HG03378 (cell line): ENCODE results near the gene MYD88.

Source experiments
- ATAC-seq: cut with Tn5 transposase; IDR thresholded peaks from one replicate; pipeline ENCODE4 v1.9.1; 2021; ENCODE audit warnings: mild to moderate bottlenecking, moderate library complexity; ENCODE audit not compliant: unreplicated experiment

Gene MYD88

DNA sequence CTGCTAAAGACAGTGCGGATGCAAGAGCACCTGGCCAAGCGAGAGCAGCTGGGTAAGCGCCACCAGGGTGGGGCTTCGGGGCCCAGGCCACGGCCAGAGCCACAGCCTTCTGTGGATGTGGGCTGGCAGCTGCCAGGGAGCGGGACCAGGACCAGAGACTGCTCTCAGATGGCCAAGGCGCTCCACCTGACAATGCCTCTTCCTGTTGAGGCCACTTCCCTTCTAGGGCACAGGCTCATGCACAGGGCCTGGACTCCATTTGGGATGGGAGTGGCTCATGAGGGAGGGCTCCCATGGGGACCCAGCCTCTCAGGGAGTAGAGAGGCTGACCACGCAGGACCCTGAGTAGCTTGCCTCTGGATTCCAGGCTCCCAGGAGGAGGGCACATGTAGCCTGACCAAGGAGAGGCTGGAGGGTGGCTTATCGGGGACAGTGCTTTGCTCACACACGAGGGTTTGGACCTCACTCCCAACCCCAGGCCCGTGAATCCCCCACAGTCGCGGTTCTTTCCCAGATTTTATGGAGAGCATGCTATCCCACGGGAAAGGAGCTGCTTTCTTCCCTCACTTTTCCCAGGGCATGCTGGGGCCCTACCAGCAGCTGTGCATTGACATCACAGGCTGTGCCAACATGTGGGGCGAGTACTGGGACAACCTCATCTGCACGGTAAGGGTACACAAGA lies 26.6 kb upstream of the MYD88 start:
- ATAC-seq = no peak

DNA sequence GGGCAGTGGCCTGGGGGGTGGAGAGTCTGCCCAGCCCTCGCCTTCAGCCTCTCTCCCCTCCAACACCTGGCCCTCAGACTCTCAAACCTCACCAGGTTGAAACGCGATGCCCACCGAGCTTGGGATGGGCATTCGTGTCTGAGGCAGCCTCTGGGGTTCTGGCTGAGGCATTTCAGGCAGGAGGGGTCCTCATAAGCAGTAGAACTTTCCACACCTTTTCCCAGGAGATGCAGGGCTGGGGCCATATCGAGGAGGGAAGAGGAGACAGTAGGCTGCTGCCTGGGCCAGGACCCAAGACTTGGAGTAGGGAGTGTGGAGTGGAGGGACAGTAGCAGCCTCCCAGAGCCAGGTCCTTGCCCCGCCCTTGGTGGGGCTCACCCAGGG lies 26.1 kb upstream of the MYD88 start:
- no peak for ATAC-seq

DNA sequence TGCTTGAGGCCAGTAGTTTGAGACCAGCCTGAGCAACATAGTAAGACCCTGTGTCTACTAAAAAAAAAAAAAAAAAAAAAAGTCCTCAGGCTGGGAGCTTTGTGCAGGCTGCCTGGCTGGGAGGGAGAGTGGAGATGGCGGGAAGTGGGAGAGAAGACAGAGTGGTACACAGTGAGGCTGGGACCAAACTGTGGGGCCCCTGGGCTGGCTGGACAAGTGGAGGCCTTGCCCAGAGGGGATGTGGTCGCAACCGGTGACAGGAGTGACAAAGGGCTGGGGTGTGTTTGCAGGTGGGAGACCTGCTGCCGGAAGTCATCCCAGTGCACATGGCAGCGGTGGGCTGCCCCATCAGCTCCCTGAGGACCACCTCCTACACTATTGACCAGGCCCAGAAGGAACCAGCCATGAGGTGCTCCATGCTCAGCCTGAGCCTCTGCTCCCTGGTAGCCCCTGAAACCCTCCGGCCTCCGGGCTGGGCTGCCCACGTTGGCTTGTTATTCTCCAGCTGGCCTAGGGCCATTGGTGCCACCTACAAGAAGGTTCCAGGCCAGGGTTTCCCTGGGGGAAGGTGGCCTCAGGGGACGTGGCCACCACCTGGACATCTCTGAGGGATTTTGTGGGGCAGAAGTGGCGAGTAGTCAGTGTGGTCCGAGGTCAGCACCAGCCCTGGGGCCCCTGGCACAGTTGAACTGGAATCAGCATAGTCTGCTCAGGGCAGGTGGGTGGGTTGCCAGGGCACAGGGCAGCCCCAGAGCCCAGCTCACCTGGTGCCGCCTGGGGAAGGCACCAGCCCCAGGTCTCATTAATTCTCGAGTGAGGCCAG lies 24.2 kb upstream of the MYD88 start:
- ATAC-seq = no peak

DNA sequence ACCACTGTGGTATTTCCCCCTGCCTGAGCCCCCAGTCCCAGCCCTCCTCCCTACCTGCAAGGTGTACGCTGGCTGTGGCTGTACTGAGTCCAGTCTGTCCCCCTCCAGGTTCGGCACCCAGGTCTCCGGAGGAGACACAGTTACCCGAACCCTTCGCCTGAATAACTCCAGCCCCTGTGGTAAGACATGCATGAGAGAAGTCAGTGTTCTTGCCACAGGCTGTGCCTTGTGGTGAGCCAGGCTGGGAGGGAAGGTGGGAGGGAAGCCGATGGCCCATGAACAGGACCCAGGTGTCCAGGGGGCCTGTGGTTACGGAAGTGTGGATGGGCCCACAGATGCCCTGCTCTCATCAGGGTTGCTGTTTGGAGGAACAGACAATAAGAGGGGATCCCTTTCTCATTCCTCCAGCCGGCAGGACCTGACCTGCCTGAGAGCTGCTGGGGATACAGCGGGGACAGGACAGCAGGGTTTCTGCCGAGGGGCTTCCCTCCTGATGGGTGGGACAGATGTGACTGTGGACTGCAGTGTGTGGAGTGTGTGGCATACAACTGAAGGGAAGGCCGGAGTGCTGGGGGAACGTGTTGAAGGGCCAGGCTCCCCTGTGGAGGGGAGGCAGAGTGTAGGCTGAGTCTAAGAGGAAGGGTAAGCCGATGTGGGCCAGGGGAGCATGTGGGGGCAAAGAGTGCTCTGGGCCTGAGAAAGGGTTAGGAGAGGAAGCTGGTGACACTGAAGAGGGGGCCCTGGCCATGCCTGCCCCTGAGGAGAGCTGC lies 23.4 kb upstream of the MYD88 start:
- ATAC-seq = no peak

DNA sequence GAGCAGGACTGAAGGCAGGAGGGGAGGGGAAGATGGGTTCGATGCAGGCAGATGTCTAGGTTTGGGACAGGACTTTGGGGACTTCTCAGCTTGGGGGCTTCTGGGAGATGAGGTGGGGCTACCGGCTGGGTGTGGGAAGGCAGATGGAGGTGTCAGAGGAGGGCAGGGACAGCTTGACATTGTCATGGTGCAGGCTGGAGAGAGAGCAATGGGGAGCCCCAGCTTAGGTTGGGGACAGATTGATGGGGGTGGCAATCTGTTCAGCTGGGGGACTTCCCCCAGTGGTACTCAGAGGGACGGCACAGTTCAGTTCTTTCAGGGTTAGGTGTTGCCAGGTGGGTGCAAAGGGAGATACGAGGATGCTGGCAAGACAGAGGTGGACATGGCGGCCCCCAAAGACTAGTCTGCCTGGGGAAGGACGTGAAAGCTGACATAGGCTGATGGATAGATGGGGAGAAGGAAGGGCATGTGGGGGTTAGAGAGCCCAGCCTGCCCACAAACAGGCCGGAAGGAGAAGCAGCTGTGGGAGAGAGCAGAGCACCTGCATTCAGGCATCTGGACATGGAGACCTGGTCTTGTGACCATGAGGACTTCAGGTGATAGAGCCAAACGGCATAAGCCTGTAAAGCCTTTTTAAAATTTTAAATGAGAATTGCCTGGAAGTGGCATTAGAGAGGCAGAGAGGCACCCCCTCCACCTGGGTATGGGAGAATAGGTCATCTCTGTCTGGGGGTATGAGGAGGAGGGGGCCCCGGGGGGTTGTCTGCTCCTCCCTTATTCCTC lies 22.6 kb upstream of the MYD88 start:
- no peak for ATAC-seq

DNA sequence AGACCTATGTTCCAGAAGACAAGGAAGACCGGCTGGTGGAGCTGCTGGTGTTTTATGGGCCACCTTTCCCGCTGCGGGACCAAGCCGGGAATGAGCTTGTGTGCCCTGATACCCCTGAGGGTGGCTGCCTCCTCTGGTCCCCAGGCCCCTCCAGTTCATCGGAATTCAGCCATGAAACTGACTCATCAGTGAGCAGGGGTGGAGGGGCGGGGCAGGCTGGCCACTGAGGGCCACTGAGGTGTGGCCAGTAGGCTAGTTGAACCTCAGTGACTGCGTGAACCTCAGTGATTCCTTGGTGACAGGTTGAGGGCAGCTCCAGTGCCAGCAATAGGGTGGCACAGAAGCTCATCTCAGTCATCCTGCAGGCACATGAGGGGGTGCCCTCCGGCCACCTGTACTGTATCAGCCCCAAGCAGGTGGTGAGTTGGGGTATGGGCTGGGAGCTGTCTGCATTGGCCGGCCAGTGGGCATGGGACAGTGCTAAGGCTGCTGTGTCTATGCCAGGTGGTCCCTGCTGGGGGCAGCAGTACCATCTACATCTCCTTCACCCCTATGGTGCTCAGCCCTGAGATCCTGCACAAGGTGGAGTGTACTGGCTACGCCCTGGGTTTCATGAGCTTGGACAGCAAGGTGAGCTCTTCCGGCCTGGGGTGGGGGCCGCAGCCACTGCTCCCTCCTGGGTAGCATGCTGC lies 21.8 kb upstream of the MYD88 start:
- no peak for ATAC-seq

DNA sequence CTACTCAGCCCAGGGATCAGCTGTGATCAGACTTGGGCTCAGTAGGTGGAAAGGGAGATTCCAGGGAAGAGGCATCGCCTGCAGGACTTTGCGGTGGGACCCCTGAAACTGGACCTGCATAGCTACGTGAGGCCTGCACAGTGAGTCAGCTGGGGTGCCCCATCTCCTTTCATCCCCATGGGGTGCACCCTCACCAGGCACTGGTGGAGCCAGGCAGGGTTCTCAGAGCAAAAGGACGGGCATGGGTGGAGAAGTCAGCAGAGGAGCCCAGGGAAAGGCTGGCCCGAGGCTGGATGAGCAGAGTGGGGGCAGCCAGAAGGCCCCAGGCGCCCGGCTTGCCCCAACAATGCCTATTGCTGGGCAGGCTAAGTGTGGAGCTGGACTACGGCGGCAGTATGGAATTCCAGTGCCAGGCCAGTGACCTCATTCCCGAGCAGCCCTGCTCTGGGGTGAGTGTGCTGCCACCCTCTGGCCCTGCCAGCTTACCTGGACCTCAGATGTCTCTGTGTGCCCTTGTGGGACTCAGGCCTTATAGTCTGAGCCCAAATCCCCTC lies 21.2 kb upstream of the MYD88 start:
- no peak for ATAC-seq

DNA sequence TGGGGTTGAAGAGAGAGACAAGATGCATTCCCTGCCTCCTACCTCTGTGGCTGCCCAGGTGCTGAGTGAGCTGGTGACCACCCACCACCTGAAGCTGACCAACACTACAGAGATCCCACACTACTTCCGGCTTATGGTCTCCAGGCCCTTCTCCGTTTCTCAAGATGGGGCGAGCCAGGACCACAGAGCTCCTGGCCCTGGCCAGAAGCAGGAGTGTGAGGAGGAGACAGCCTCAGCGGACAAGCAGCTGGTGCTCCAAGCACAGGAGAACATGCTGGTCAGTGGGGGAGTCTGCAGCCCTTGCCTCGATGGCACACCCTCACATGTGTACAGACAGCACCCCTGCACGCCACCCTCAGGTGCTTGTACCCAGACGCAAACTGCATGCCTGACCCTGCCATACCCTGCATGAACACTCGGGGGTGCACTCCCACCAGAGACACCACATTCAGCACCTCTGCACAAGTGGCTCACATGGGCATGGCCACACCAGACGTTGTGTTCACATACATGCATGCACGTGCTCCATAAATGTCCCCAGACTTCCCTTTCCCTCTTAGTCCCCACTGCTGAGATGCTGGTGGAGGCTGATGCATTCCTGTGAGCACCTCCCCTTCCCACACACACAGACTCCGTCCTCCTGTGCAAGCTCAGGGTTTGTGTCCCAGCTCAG lies 20.6 kb upstream of the MYD88 start:
- ATAC-seq = peak; percentile 72

DNA sequence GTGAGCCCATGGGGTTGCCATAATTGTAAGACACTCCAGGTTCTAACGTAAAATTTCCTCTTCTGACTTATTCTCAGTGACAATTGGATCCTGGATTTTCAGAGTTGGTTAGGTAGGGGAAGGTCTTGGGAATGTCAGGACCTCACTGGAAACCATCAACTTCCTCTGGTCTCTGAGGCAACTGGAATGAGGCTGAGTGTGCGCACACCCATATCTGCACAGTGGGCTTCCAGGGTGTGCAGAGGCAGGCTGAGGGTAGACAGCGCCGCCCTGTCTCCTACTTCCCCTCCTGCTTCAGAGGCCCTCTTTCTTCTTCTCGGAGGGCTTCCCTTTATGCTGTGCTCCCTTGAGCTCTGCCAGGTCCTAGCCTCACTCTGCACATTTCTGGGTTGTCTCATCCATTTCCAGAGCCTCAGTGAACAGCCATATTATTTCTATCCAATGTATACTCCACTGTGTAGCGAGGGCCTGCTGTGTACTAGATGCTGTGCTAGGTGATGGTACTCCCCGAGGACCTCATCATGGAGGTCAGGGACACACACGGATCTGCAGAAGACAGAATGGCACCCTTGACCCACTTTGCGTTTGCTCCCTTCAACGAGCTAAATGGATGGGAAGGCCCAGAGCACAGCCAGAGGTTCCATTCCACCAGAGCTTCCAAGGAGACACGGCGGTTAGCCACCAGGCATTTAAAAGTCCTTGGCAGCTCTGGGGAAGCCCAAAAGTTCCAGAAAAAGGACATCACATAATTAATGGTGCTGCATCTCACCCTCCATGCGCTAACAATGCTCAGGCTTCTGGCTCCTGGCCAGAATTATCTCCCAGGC lies 19.8 kb upstream of the MYD88 start:
- no peak for ATAC-seq

DNA sequence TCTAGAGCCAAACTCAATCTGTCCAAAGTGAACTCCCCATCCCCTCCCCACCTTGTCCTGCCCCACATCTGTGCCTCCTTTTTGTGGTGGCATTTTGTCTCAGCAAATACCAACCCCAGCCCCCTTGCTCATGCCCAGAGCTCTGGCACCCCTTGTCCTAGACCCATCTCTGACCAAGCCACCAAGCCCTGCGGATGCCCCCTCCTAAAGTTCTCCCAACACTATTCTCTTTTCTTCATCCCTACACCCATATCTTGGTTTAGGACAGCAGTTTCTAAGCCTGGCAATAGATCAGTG lies 19.3 kb upstream of the MYD88 start:
- ATAC-seq = no peak

DNA sequence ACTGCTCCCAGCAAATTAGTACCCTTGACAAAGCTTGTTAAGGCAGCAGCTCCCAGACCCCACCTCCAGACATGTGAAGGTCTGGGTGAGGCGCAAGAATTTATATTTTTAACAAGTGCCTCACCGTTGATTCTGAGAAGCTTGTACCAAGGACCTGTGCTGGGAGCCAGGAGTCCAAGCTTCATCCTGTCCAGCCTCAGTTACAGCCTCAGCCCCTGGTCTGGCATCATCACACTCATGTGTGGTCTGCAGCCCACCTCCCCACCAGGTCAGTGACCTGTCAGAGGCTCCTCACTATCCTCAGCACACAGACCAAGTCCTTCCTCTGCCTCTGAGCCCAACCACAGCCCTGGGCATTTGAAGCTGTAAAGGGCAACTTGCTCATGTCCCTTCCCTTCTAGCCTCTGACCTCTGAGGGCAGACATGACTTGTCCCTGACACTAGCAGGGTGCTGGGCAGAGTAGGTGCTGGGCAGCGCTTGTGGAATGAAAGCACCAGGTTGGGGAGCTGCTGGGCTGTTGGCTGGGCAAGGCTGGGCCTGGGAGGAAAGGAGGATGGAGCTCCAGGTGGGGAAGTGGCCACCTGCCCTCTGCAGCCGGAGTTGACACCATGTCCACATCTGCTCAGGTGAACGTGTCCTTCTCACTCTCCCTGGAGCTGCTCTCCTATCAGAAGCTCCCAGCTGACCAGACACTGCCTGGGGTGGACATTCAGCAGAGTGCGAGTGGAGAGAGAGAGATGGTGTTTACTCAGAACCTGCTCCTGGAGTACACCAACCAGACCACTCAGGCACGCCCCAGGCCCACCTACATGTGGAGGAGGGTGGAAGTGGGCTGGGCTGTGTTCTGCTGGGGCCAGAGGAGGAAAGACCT lies 18.4 kb upstream of the MYD88 start:
- no peak for ATAC-seq

DNA sequence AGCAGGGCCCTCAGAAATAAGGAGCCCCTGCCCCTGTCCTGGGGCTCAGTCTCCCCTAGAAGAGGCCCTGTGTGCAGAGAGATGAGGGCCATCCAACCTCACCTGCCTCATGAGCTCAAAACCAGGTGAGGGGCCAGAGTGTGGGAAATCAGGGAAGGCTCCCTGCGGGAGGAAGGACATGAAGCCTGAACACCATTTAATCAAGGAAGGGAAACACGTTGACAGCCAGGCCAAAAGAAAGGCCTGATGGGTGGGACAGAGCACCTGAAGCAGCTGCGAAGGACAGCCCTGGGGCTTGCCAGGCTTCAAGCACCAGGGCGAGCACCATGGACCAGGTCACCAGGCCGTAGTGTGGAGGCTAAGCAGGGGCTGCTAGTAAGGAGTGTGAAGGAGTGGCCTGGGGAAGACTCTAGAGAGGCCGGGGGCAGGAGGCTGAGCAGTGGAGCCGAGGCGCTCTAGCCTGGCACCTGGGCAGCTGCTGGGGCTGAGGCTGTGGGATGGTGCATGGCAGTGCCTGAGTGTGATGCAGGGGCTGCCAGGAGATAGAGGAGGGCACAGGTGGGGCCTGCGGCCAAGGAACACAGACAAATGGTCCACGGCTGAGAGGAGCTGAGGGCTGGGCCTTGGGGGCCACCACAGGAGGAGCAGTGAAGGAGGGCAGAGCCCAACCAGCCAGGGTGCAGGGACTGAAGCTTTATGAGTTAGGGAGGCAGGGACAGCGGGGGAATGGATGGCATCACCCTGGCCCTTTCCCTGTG lies 17.6 kb upstream of the MYD88 start:
- ATAC-seq = no peak

DNA sequence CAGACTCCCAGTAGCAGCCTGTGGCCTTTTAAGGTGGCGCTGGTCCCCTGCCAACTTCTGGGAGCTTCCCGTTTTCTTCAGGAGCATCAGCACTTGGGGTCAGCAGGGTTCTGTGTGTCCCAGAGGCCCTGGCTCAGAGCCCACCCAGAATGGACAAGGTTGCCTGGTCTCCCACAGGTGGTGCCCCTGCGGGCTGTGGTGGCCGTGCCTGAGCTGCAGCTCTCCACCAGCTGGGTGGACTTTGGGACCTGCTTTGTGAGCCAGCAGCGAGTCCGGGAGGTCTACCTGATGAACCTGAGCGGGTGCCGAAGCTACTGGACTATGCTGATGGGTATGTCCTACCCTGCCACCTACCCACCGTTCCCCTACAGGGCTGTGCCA lies 17.0 kb upstream of the MYD88 start:
- no peak for ATAC-seq

DNA sequence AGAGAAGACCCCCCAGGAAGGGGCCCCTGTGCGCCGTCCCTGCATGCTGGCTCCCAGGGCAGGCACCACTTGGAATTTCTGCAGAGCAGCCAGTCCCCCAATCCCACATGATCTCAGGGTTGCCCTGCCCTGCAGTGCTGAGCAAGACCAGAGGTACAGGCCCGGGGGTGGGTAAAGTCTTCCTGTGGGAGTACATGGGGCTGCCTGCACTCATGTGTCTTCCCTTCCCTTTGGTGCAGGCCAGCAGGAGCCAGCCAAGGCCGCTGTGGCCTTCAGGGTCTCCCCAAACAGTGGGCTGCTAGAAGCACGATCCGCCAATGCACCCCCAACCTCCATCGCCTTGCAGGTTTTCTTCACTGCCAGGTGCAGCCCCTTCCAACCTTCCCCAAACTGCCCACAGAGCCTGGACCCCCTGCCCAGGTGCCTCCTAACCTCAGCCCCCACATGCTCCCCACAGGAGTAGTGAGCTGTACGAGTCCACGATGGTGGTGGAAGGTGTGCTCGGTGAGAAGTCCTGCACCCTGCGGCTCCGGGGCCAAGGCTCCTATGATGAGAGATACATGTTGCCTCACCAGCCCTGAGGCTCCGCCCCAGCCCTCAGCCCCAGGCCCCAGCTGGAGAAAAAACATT lies 16.5 kb upstream of the MYD88 start:
- ATAC-seq = no peak

DNA sequence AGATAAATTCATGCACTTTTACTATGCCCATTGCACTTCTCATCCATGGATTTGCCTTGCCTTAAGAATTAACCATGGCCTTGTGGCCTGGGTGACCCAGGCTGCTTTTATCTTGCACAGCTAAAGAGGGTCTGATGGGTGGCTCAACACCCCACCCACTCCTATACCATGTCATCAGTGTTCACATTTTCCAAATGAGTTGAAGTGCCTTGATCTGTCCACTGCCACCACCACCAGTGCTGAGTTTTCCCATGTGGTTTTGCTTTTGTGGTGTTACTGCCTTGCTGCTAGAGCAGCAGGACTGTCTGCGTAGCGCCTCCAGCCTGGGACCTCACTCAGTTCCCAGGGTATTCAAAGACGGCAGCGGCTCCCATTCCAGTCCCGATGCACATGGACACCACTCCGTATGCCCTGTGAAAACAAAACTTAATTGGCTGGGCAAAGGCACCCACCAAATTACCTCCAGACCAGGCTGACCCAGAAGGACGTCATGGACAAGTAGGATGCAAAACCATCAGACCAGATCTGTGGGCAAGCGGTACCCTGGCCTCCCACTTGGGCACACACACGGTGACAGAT lies 15.7 kb upstream of the MYD88 start:
- no peak for ATAC-seq

DNA sequence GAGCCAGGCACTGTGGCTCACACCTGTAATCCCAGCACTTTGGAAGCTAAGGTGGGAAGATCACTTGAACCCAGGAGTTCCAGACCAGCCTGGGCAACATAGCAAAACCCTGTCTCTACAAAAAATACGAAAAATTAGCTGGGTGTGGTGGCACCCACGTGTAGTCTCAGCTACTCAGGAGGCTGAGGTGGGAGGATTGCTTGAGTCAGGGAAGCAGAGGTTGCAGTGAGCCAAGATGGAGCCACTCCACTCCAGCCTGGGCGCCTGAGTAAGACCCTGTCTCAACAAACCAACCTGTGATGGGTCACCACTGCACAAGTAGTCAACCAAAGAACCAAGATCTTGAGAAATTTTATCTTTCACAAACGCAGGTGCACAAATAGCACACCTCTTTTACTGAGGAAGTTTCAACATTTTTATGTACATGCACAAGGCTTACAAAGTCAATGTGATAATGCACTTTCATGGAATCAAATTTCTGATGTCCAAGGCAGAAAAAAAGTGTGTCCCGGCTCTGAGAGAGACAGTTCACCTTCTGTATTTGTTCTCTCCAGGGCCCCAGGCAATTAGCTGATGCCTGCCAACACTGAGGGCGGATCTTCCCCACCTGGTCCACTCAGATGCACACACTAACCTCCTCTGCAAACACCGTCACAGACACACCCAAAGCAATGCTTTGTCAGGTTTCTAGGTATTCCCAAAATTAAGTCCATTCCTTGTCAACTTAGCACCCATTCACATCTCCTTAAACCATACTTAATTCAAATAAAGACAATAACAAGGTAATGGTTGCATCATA lies 13.9 kb upstream of the MYD88 start:
- ATAC-seq = no peak
